GM12878 (cell line): ENCODE data around the gene FCHSD2. TPM values are rescaled to one million over a fixed set of nuclear protein-coding genes. Genes with fewer than 3 reads are reported as not detected.

Experiments used
- ATAC-seq: fragments of 200-7000 bp; cut with Tn5 transposase; 3 replicates; pipeline ENCODE4 v1.9.1; 2020; ENCODE audit warnings: mild to moderate bottlenecking, moderate library complexity
- BruUV-seq: library from RNA; stranded (reverse); fragments of 400-500 nt; replicated peaks from 2 replicates; lab custom pipeline; 2021; lab: Mats Ljungman, UMichigan
- CTCF ChIA-PET: fragments of 300-600 bp; sonication (Branson Sonifier 250); formaldehyde crosslinking; extraction: SDS; loops from one replicate; lab custom pipeline; 2021; ENCODE audit warnings: inconsistent platforms; lab: Yijun Ruan, JAX
- POLR2A ChIA-PET: fragments of 350-600 bp; formaldehyde crosslinking; extraction: SDS; loops from one replicate; lab custom pipeline; 2021; ENCODE audit warnings: inconsistent platforms; lab: Charles Lee
- RAD21 ChIA-PET: fragments of 300-600 bp; sonication (Branson Sonifier 250); formaldehyde crosslinking; loops from one replicate; lab custom pipeline; 2023; ENCODE audit warnings: antibody characterized with exemption; ENCODE audit not compliant: unreplicated experiment; lab: Charles Lee
- SMC1A ChIA-PET: fragments of 300-600 bp; sonication (Branson Sonifier 250); formaldehyde crosslinking; loops from one replicate; lab custom pipeline; 2023; ENCODE audit not compliant: unreplicated experiment, uncharacterized antibody; lab: Charles Lee
- DNase-seq: peaks from one replicate; pipeline ENCODE4 v3.0.0-alpha.2; 2011; ENCODE audit warnings: low read depth, low spot score
- FAIRE-seq: peaks from 3 replicates; lab custom pipeline; 2011; peaks lifted over from hg19 to GRCh38; lab: Jason Lieb, UNC
- H2AFZ ChIP-seq: 2 replicates; pipeline ENCODE4 v1.6.0; 2011; ENCODE audit warnings: low read depth, low read length, control low read depth; ENCODE audit not compliant: control insufficient read depth
- H3K27ac ChIP-seq: 2 replicates; pipeline ENCODE4 v1.5.1; 2011; ENCODE audit warnings: control low read depth; ENCODE audit not compliant: control insufficient read depth, insufficient read depth
- H3K27me3 ChIP-seq, 2 experiments: replicated peaks in 1 of 2; 2 replicates each; pipeline versions ENCODE4 v1.6.0 to v1.6.1; 2011; ENCODE audit warnings: low read length in 1 of 2; ENCODE audit not compliant: control insufficient read depth in 2 of 2, insufficient read depth in 2 of 2
- H3K36me3 ChIP-seq, 2 experiments: 2 replicates each; pipeline ENCODE4 v1.5.1; 2011; ENCODE audit warnings: low read length in 1 of 2; ENCODE audit not compliant: control insufficient read depth in 2 of 2, insufficient read depth in 2 of 2
- H3K4me1 ChIP-seq: 2 replicates; pipeline ENCODE4 v1.6.1; 2011; ENCODE audit warnings: mild to moderate bottlenecking, low read length, moderate library complexity, mixed read lengths; ENCODE audit not compliant: control insufficient read depth, insufficient read depth
- H3K4me2 ChIP-seq: 2 replicates; pipeline ENCODE4 v1.6.0; 2011; ENCODE audit warnings: control low read depth; ENCODE audit not compliant: control insufficient read depth, insufficient read depth
- H3K4me3 ChIP-seq: fragments of 200-600 bp; sonication (generic); 2 replicates; pipeline ENCODE4 v1.5.1; 2016
- H3K79me2 ChIP-seq: 2 replicates; pipeline ENCODE4 v1.6.0; 2011; ENCODE audit warnings: low read length; ENCODE audit not compliant: control insufficient read depth, insufficient read depth
- H3K9ac ChIP-seq: 2 replicates; pipeline ENCODE4 v1.8.0; 2011; ENCODE audit warnings: low read length, control low read depth, mixed read lengths; ENCODE audit not compliant: control insufficient read depth, insufficient read depth
- H3K9me3 ChIP-seq: replicated peaks from 3 replicates; pipeline ENCODE4 v1.5.1; 2011; ENCODE audit warnings: mild to moderate bottlenecking, low read length; ENCODE audit not compliant: control insufficient read depth, insufficient read depth
- H4K20me1 ChIP-seq: 2 replicates; pipeline ENCODE4 v1.6.0; 2011; ENCODE audit not compliant: control insufficient read depth, insufficient read depth
- BACH1 ChIP-seq: fragments of 450-650 bp; IDR thresholded peaks from 2 replicates; pipeline ENCODE4 v1.6.1; 2017; ENCODE audit warnings: mild to moderate bottlenecking, borderline replicate concordance
- BCLAF1 ChIP-seq: fragments of 450-650 bp; IDR thresholded peaks from 2 replicates; pipeline ENCODE4 v1.6.1; 2017; ENCODE audit warnings: antibody characterized with exemption, mild to moderate bottlenecking, moderate library complexity
- CBFB ChIP-seq: IDR thresholded peaks from 2 replicates; pipeline ENCODE4 v1.6.1; 2016; ENCODE audit warnings: antibody characterized with exemption, low read depth
- ETV6 ChIP-seq, 2 experiments: fragments of 450-650 bp in 1 of 2; IDR thresholded peaks in 1 of 2; conservative IDR thresholded peaks in 1 of 2; 2 replicates each; pipeline ENCODE4 v1.6.1; 2014; ENCODE audit warnings: antibody characterized with exemption in 1 of 2, borderline replicate concordance in 1 of 2, low read depth in 1 of 2, mild to moderate bottlenecking in 1 of 2, moderate library complexity in 1 of 2
- GATAD2B ChIP-seq: fragments of 450-650 bp; conservative IDR thresholded peaks from 2 replicates; pipeline ENCODE4 v1.6.1; 2017; ENCODE audit warnings: low read depth, mild to moderate bottlenecking, moderate library complexity
- HDAC2 ChIP-seq: fragments of 200-600 bp; sonication (generic); IDR thresholded peaks from 2 replicates; pipeline ENCODE4 v1.6.1; 2017
- HSF1 ChIP-seq: fragments of 150-350 bp; IDR thresholded peaks from 2 replicates; pipeline ENCODE4 v1.6.1; 2014; ENCODE audit warnings: mild to moderate bottlenecking, low read depth, low read length
- IRF4 ChIP-seq: IDR thresholded peaks from 2 replicates; pipeline ENCODE4 v1.6.1; 2011; ENCODE audit warnings: low read depth, low read length
- NR2C2 ChIP-seq: IDR thresholded peaks from 2 replicates; pipeline ENCODE4 v1.6.1; 2011; ENCODE audit warnings: borderline replicate concordance, low read depth; ENCODE audit not compliant: control insufficient read depth, insufficient read length
- POLR2AphosphoS2 ChIP-seq: IDR thresholded peaks from 2 replicates; pipeline ENCODE4 v1.6.1; 2011; ENCODE audit warnings: low read depth, mild to moderate bottlenecking, low read length, improper control_type of control experiment, moderate library complexity
- SIN3A ChIP-seq: IDR thresholded peaks from 2 replicates; pipeline ENCODE4 v1.6.1; 2012; ENCODE audit warnings: low read depth, low read length, improper control_type of control experiment
- SP1 ChIP-seq: IDR thresholded peaks from one replicate; pipeline ENCODE4 v1.6.1; 2011; ENCODE audit warnings: low read depth, low read length
- STAT1 ChIP-seq: fragments of 450-650 bp; conservative IDR thresholded peaks from 2 replicates; pipeline ENCODE4 v1.6.1; 2014; ENCODE audit warnings: antibody characterized with exemption, mild to moderate bottlenecking
- ZNF24 ChIP-seq: fragments of 450-650 bp; IDR thresholded peaks from 2 replicates; pipeline ENCODE4 v1.6.1; 2017; ENCODE audit warnings: antibody characterized with exemption, mild to moderate bottlenecking
- ZNF274 ChIP-seq: IDR thresholded peaks from one replicate; pipeline ENCODE4 v1.8.0; 2011; ENCODE audit not compliant: insufficient read length, insufficient read depth
- in situ Hi-C: fragments of 300-500 bp; cut with MboI; formaldehyde crosslinking; loops from 9 replicates; pipeline ENCODE4 v1.14.3; 2018; ENCODE audit warnings: mixed read lengths
- intact Hi-C: fragments of 100-400 bp; cut with micrococcal nuclease; formaldehyde crosslinking; loops from one replicate; pipeline ENCODE4 v1.14.2; 2022; ENCODE audit not compliant: unreplicated experiment
- polyA plus RNA-seq, 11 experiments: library from polyadenylated mRNA; depleted of rRNA in 4 of 11; unstranded in 6 of 11; stranded (reverse) in 5 of 11; fragments of >200 nt; fragmentation: Nextera tagmentation in 4 of 11; fragmentation: Illumina TruSeq in 1 of 11; extraction: Ambion mirVana in 4 of 11; extraction: Trizol in 1 of 11; gene quantifications; 1 replicate in 1 of 11; 2 replicates in 10 of 11; pipeline versions ENCODE4 v1.2.1 to v1.2.3, GENCODE V29; 2011 to 2016; ENCODE audit warnings: inconsistent platforms in 2 of 11, missing spikeins in 2 of 11, low read depth in 1 of 11
- total RNA-seq, 4 experiments: library from RNA; depleted of rRNA in 3 of 4; stranded (reverse); fragments of >200 nt in 3 of 4; fragmentation: Illumina TruSeq in 1 of 4; extraction: Trizol in 1 of 4; gene quantifications; 2 replicates each; pipeline versions ENCODE4 v1.2.1 to v1.2.3, GENCODE V29; 2013 to 2021
- TF ChIP-seq, protein P1 (sequence below): IDR thresholded peaks from 2 replicates; pipeline ENCODE4 v1.6.1; 2012; ENCODE audit warnings: low read depth, low read length, improper control_type of control experiment
- TF ChIP-seq, protein P2 (sequence below): IDR thresholded peaks from 2 replicates; pipeline ENCODE4 v1.6.1; 2012; ENCODE audit warnings: mild to moderate bottlenecking, low read depth, low read length

The FCHSD2 gene
- total and polyA plus RNA-seq, 10 of the 15 experiments (the other 5 are each of a cell fraction or from before 2014, with no cell fraction given) = 13.2 to 89.8 (median 47.8) TPM

DNA sequence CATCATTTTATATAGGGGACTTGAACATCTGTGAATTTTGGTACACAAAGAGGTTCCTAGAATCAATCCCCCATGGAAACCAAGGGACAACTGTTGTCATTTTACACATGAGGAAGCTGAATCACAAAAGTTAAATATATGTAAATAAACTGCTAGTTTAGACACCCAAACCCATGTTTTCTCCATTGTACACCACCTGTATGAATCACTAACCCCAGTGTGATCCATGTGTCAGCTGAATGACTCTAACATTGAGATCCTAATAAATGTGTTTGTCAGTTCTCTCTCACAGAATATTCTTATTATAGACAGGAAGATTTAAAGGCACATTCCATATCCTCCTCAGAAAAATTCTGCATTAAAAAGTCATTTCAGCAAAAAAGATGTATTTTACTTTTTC is 244.6 kb downstream of the FCHSD2 start:
- no peak overlapping the region for H3K4me3 ChIP-seq
- H3K27ac ChIP-seq = no peak overlapping the region
- no peaks in the 10 kb centered on the region for H4K20me1 ChIP-seq
- no peak overlapping the region for H2AFZ ChIP-seq
- H3K27me3 ChIP-seq = no peaks in the 10 kb centered on the region
- no peak overlapping the region for H3K9ac ChIP-seq
- ChIA-PET POLR2A (no interaction called here), SMC1A (interaction anchor here (0.9 to 1.1 kb wide), 2 partner anchors 22 to 280 kb away, joined by 3 to 5 read pairs; no protein-coding TSS in a partner anchor), RAD21 (interaction anchor here (0.6 to 1.6 kb wide), 2 partner anchors 246 to 280 kb away, joined by 3 read pairs; no protein-coding TSS in a partner anchor), CTCF (interaction anchor here (0.5 to 1.3 kb wide), 3 partner anchors 20 to 281 kb away, joined by 3 to 7 read pairs (median 3); no protein-coding TSS in a partner anchor)
- FAIRE-seq (no peak), ATAC-seq (no peak), DNase-seq (no peak)
- peaks cover 0 to 22% of the 10 kb centered on the region in 2 experiments for H3K36me3 ChIP-seq
- in situ Hi-C loops = no loop called here
- BruUV-seq = no TSS peak
- H3K9me3 ChIP-seq = no peaks in the 10 kb centered on the region
- H3K79me2 ChIP-seq = no peaks in the 10 kb centered on the region
- intact Hi-C loops = no loop called here
- H3K4me2 ChIP-seq = no peak overlapping the region
- no peaks in the 10 kb centered on the region for H3K4me1 ChIP-seq
- TF ChIP-seq ZNF274 = no peak
- no peak for TF ChIP-seq ZNF24
- TF ChIP-seq GATAD2B = no peak
- no peak for TF ChIP-seq BACH1
- no peak for TF ChIP-seq ETV6 (conservative IDR thresholded peaks at IDR 0.05 in 1 of 2, IDR thresholded peaks at IDR 0.05 in 1 of 2; ENCODE audit: borderline replicate concordance in 1 of 2, low read depth in 1 of 2)
- no peak for TF ChIP-seq CBFB
- TF ChIP-seq, protein P1, sequence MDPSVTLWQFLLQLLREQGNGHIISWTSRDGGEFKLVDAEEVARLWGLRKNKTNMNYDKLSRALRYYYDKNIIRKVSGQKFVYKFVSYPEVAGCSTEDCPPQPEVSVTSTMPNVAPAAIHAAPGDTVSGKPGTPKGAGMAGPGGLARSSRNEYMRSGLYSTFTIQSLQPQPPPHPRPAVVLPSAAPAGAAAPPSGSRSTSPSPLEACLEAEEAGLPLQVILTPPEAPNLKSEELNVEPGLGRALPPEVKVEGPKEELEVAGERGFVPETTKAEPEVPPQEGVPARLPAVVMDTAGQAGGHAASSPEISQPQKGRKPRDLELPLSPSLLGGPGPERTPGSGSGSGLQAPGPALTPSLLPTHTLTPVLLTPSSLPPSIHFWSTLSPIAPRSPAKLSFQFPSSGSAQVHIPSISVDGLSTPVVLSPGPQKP = no peak
- TF ChIP-seq SIN3A = no peak
- TF ChIP-seq HDAC2 = no peak
- no peak for TF ChIP-seq BCLAF1
- no peak for TF ChIP-seq HSF1
- no peak for TF ChIP-seq IRF4
- TF ChIP-seq NR2C2 = no peak
- TF ChIP-seq SP1 = no peak
- TF ChIP-seq, protein P2, sequence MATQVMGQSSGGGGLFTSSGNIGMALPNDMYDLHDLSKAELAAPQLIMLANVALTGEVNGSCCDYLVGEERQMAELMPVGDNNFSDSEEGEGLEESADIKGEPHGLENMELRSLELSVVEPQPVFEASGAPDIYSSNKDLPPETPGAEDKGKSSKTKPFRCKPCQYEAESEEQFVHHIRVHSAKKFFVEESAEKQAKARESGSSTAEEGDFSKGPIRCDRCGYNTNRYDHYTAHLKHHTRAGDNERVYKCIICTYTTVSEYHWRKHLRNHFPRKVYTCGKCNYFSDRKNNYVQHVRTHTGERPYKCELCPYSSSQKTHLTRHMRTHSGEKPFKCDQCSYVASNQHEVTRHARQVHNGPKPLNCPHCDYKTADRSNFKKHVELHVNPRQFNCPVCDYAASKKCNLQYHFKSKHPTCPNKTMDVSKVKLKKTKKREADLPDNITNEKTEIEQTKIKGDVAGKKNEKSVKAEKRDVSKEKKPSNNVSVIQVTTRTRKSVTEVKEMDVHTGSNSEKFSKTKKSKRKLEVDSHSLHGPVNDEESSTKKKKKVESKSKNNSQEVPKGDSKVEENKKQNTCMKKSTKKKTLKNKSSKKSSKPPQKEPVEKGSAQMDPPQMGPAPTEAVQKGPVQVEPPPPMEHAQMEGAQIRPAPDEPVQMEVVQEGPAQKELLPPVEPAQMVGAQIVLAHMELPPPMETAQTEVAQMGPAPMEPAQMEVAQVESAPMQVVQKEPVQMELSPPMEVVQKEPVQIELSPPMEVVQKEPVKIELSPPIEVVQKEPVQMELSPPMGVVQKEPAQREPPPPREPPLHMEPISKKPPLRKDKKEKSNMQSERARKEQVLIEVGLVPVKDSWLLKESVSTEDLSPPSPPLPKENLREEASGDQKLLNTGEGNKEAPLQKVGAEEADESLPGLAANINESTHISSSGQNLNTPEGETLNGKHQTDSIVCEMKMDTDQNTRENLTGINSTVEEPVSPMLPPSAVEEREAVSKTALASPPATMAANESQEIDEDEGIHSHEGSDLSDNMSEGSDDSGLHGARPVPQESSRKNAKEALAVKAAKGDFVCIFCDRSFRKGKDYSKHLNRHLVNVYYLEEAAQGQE = no peak
- no peak for TF ChIP-seq STAT1
- no peak for TF ChIP-seq POLR2AphosphoS2
